BLaER1 treated with 17β-estradiol and CSF1 and Interleukin-3, amounts not matched to agents 10 nM and 100 nM (cell line): ENCODE measurements around the gene NKX1-2.
A peak's percentile ranks its signal among the peaks of the same experiment; 100 is the strongest.

Source experiments
- H3K27ac ChIP-seq, 11 experiments: shearing (Covaris generic); formaldehyde crosslinking; 2 replicates each; pipeline ENCODE4 v1.8.1; 2022
- H3K27me3 ChIP-seq, 11 experiments: shearing (Covaris generic); formaldehyde crosslinking; 2 replicates each; pipeline ENCODE4 v1.8.1; 2022
- H3K36me3 ChIP-seq, 11 experiments: shearing (Covaris generic); formaldehyde crosslinking; 2 replicates each; pipeline ENCODE4 v1.8.1; 2022
- H3K4me1 ChIP-seq, 10 experiments: shearing (Covaris generic); formaldehyde crosslinking; 2 replicates each; pipeline ENCODE4 v1.8.1; 2022
- H3K4me2 ChIP-seq, 11 experiments: shearing (Covaris generic); formaldehyde crosslinking; 2 replicates each; pipeline ENCODE4 v1.8.1; 2022
- H3K4me3 ChIP-seq, 10 experiments: shearing (Covaris generic); formaldehyde crosslinking; 2 replicates each; pipeline ENCODE4 v1.8.1; 2022
- H3K9ac ChIP-seq, 11 experiments: shearing (Covaris generic); formaldehyde crosslinking; 2 replicates each; pipeline ENCODE4 v1.8.1; 2022
- H3K9me3 ChIP-seq, 11 experiments: shearing (Covaris generic); formaldehyde crosslinking; replicated peaks in 1 of 11; 2 replicates each; pipeline ENCODE4 v1.8.1; 2022
- H4K20me1 ChIP-seq, 11 experiments: shearing (Covaris generic); formaldehyde crosslinking; 2 replicates each; pipeline ENCODE4 v1.8.1; 2022
- Cebpa-rat ChIP-seq, 11 experiments: shearing (Covaris generic); IDR thresholded peaks; 2 replicates each; pipeline ENCODE4 v1.8.1; 2022

The NKX1-2 gene

DNA sequence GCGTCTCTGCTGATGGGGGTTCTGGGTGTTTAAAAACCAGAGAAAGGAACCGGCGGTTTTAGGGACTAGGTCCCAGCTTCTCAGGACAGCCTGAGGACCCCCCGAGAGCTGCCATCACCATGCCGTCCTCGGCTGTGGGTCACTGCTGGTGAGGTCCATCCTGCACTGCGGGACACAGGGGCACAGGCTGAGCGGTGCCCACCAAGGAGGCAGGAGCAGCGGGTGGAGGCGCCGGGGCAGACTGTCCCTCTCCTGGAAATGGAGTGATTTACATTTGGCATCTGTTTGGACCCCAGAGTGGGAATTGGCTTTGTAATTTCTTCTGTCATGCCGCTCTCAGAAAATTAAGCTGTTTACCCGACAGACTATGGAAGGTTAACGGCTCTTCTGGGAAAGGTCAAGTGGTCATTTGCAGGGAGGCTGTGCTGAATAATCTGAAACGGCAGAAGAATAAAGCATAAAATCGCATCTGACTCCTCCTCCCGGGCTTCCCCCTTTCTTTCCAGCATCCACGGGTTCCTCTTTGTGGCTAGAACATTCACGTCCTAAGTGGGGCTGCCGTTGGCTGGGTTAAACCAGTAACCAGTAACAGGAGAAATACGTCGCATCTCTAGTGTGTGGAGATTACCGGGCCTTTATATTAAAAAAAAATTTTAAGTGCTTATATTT lies 43.5 kb upstream of the NKX1-2 start:
- no peak overlapping the region for H3K4me3 ChIP-seq
- H3K36me3 ChIP-seq: no peaks in the 10 kb centered on the region; a peak in 1 of 22 replicates
- no peaks in the 10 kb centered on the region for H3K9me3 ChIP-seq
- H3K27me3 ChIP-seq: peaks cover 11 to 31% (median 24%) of the 10 kb centered on the region in 11 experiments
- H3K4me2 ChIP-seq: peak overlapping the region in 9 of 11 experiments; percentile 32 to 75 (median 63); a peak in 15 of 22 replicates
- no peak overlapping the region for H3K9ac ChIP-seq
- no peak overlapping the region for H3K27ac ChIP-seq
- H4K20me1 ChIP-seq: 0 out of 22 replicates have a peak, but pooled peaks cover 0 to 8% (median 0%) of the 10 kb centered on the region in 11 experiments
- TF ChIP-seq Cebpa-rat (IDR thresholded peaks at IDR 0.05): no peak
- H3K4me1 ChIP-seq: peaks cover 10 to 19% (median 14%) of the 10 kb centered on the region in 10 experiments

DNA sequence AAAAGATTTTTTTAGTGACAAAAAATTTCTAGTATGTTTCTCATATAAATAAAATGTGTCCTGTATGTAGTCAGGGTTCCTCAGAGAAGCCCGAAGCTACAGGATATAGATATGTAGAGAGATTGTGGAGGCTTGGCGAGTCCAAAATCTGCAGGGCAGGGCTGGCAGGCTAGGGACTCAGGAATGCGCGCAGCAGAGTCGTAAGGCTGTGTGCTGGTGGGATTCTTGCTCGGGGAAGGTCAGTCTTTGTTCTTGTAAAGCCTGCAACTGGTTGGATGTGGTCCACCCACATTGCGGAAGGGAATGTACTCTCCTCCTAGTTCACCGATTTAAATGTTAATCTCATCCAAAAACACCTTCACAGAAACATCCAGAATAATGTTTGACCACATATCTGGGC lies 42.4 kb upstream of the NKX1-2 start:
- no peak overlapping the region for H3K4me2 ChIP-seq
- H3K36me3 ChIP-seq: peaks cover 0 to 3% (median 0%) of the 10 kb centered on the region in 11 experiments; a peak in 5 of 22 replicates
- peaks cover 11 to 31% (median 24%) of the 10 kb centered on the region in 11 experiments for H3K27me3 ChIP-seq
- H4K20me1 ChIP-seq: 0 out of 22 replicates have a peak, but pooled peaks cover 0 to 8% (median 0%) of the 10 kb centered on the region in 11 experiments
- no peak overlapping the region for H3K4me3 ChIP-seq
- no peak for TF ChIP-seq Cebpa-rat (IDR thresholded peaks at IDR 0.05)
- H3K27ac ChIP-seq: no peak overlapping the region
- H3K4me1 ChIP-seq: peaks cover 10 to 19% (median 14%) of the 10 kb centered on the region in 10 experiments
- H3K9ac ChIP-seq: no peak overlapping the region
- H3K9me3 ChIP-seq: peaks cover 4 to 9% (median 6%) of the 10 kb centered on the region in 11 experiments

DNA sequence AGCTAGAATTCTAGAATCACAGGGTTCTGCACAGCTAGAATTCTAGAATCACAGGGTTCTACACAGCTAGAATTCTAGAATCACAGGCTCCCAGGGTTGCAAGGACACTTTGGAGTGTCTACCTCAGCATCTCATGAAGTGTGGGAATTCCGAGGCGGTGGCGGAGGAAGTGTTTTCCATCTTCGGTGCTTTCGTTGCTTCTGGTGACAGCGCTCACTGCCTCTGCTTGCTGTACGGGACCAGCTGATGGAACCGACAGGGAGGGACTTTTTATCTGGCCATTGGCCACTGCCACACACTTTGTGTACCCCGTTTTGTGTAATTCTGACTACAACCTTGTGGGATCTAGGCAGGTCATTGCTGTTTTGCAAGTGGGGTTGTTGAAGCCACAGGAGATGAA lies 41.3 kb upstream of the NKX1-2 start:
- H3K36me3 ChIP-seq: peaks cover 0 to 13% (median 6%) of the 10 kb centered on the region in 11 experiments; a peak in 10 of 22 replicates
- peaks cover 14 to 21% (median 16%) of the 10 kb centered on the region in 11 experiments for H3K9me3 ChIP-seq
- no peak overlapping the region for H3K27ac ChIP-seq
- H3K9ac ChIP-seq: no peak overlapping the region
- H3K4me3 ChIP-seq: no peak overlapping the region
- H3K4me1 ChIP-seq: peaks cover 10 to 19% (median 14%) of the 10 kb centered on the region in 10 experiments
- 0 out of 22 replicates have a peak, but pooled peaks cover 0 to 8% (median 0%) of the 10 kb centered on the region in 11 experiments for H4K20me1 ChIP-seq
- no peak overlapping the region for H3K4me2 ChIP-seq
- TF ChIP-seq Cebpa-rat (IDR thresholded peaks at IDR 0.05): no peak
- peaks cover 11 to 31% (median 24%) of the 10 kb centered on the region in 11 experiments for H3K27me3 ChIP-seq

DNA sequence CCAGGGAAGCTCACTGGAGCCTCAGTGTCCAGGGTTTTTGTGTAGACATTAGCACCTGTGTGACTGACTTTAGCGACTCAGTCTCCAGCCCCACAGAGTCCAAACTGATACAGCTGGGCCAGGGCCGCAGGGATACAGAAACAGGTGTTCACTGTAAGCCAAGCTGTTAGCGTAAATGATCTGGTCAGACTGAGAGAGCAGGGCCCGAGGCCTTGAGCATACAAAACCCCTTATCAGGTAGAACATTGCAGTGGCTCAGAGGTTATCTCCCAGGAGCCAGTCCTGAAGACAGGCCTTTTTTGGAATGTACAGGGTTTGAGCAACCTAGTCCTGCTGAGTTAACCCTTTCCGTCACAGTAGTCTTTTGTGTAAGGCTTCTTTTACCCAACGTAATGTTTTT lies 36.8 kb upstream of the NKX1-2 start:
- H4K20me1 ChIP-seq: peaks cover 0 to 9% (median 0%) of the 10 kb centered on the region in 11 experiments; a peak in 1 of 22 replicates
- no peaks in the 10 kb centered on the region for H3K27me3 ChIP-seq
- no peak for TF ChIP-seq Cebpa-rat (IDR thresholded peaks at IDR 0.05)
- H3K36me3 ChIP-seq: peaks cover 0 to 14% (median 6%) of the 10 kb centered on the region in 11 experiments; a peak in 10 of 22 replicates
- no peaks in the 10 kb centered on the region for H3K4me1 ChIP-seq
- H3K27ac ChIP-seq: no peak overlapping the region
- H3K4me3 ChIP-seq: no peak overlapping the region
- H3K9me3 ChIP-seq: peaks cover 14 to 23% (median 18%) of the 10 kb centered on the region in 11 experiments
- H3K4me2 ChIP-seq: no peak overlapping the region
- no peak overlapping the region for H3K9ac ChIP-seq

- TF ChIP-seq Cebpa-rat (IDR thresholded peaks at IDR 0.05): no peak
Measured at GRCh38 chr10:124484661-124485060, 34.8 kb upstream of the NKX1-2 start.

GRCh38 chr10:124484031-124484430 lies 34.2 kb upstream of the NKX1-2 start:
- H3K27ac ChIP-seq: no peak overlapping the region
- no peaks in the 10 kb centered on the region for H3K4me1 ChIP-seq
- peaks cover 14 to 23% (median 18%) of the 10 kb centered on the region in 11 experiments for H3K9me3 ChIP-seq
- H3K27me3 ChIP-seq: no peaks in the 10 kb centered on the region
- H4K20me1 ChIP-seq: peaks cover 0 to 17% (median 0%) of the 10 kb centered on the region in 11 experiments; a peak in 2 of 22 replicates
- no peak overlapping the region for H3K9ac ChIP-seq
- TF ChIP-seq Cebpa-rat (IDR thresholded peaks at IDR 0.05): no peak
- peaks cover 0 to 14% (median 6%) of the 10 kb centered on the region in 11 experiments; a peak in 10 of 22 replicates for H3K36me3 ChIP-seq
- no peak overlapping the region for H3K4me3 ChIP-seq
- H3K4me2 ChIP-seq: no peak overlapping the region

More at GRCh38 chr10:124484661-124485060, 34.8 kb upstream of the NKX1-2 start:
- Histone ChIP-seq H3K4me2 (no peak overlapping the region), H3K9ac (no peak overlapping the region), H3K9me3 (peaks cover 14 to 23% (median 18%) of the 10 kb centered on the region in 11 experiments), H3K4me1 (no peaks in the 10 kb centered on the region), H3K4me3 (no peak overlapping the region), H4K20me1 (peaks cover 0 to 11% (median 0%) of the 10 kb centered on the region in 11 experiments; a peak in 1 of 22 replicates), H3K36me3 (peaks cover 0 to 14% (median 6%) of the 10 kb centered on the region in 11 experiments; a peak in 10 of 22 replicates), H3K27ac (no peak overlapping the region), H3K27me3 (no peaks in the 10 kb centered on the region)

GRCh38 chr10:124482876-124483275 lies 33.0 kb upstream of the NKX1-2 start:
- no peak overlapping the region for H3K4me2 ChIP-seq
- no peaks in the 10 kb centered on the region for H3K27me3 ChIP-seq
- peaks cover 14 to 21% (median 17%) of the 10 kb centered on the region in 11 experiments for H3K9me3 ChIP-seq
- H4K20me1 ChIP-seq: peaks cover 0 to 24% (median 0%) of the 10 kb centered on the region in 11 experiments; a peak in 3 of 22 replicates
- H3K27ac ChIP-seq: no peak overlapping the region
- no peak for TF ChIP-seq Cebpa-rat (IDR thresholded peaks at IDR 0.05)
- H3K36me3 ChIP-seq: peaks cover 0 to 14% (median 6%) of the 10 kb centered on the region in 11 experiments; a peak in 9 of 22 replicates
- H3K4me3 ChIP-seq: no peak overlapping the region
- H3K4me1 ChIP-seq: no peaks in the 10 kb centered on the region
- no peak overlapping the region for H3K9ac ChIP-seq

- Histone ChIP-seq H3K9me3 (peaks cover 10 to 15% (median 13%) of the 10 kb centered on the region in 11 experiments), H4K20me1 (peaks cover 0 to 24% (median 0%) of the 10 kb centered on the region in 11 experiments; a peak in 3 of 22 replicates), H3K4me3 (no peak overlapping the region), H3K27me3 (no peaks in the 10 kb centered on the region), H3K27ac (no peak overlapping the region), H3K9ac (no peak overlapping the region), H3K36me3 (peaks cover 0 to 13% (median 6%) of the 10 kb centered on the region in 11 experiments; a peak in 9 of 22 replicates), H3K4me1 (no peaks in the 10 kb centered on the region), H3K4me2 (no peak overlapping the region)
- no peak for TF ChIP-seq Cebpa-rat (IDR thresholded peaks at IDR 0.05)
Measured at GRCh38 chr10:124482236-124482800, 32.5 kb upstream of the NKX1-2 start.

DNA sequence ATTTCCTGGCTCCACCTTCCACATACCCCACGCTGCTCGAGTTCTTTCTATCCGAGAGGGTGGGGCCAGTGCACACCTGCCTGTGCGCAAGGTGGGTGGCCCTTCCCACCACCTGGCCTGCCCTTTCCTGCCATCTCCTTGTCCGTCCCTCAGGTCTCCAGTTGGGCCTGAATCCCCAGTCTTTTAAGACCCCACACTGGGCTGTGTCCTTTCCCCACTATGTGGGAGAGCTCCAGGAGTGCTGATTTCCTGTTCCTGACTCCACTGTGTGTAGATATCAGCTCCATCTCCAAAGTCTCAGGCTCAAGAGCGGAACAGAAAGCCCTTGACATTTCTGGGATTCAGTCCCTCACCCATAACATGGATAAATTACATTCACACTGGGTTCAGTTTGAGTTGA lies 31.9 kb upstream of the NKX1-2 start:
- peaks cover 4 to 9% (median 7%) of the 10 kb centered on the region in 11 experiments for H3K9me3 ChIP-seq
- H3K27me3 ChIP-seq: no peaks in the 10 kb centered on the region
- peaks cover 0 to 24% (median 0%) of the 10 kb centered on the region in 11 experiments; a peak in 3 of 22 replicates for H4K20me1 ChIP-seq
- H3K4me1 ChIP-seq: no peaks in the 10 kb centered on the region
- H3K27ac ChIP-seq: no peak overlapping the region
- no peak for TF ChIP-seq Cebpa-rat (IDR thresholded peaks at IDR 0.05)
- no peak overlapping the region for H3K4me3 ChIP-seq
- peaks cover 0 to 7% (median 4%) of the 10 kb centered on the region in 11 experiments; a peak in 7 of 22 replicates for H3K36me3 ChIP-seq
- no peak overlapping the region for H3K9ac ChIP-seq
- no peak overlapping the region for H3K4me2 ChIP-seq
